ENCODE measurements around the gene GLIS1. TPM values are rescaled to one million over a fixed set of nuclear protein-coding genes. Genes with fewer than 3 reads are reported as not detected.

Gene GLIS1
- total RNA-seq, 1 donor from 2014 or later = 1.6 TPM

GRCh38 chr1:53642215-53642555 is 96.8 kb downstream of the GLIS1 start:
- Mint-ChIP-seq H3K36me3 (no peaks in the 10 kb centered on the region), H3K27me3 (ENCODE audit: low read depth) (peaks cover 6% of the 10 kb centered on the region), H3K4me1 (peaks cover 16% of the 10 kb centered on the region), H3K27ac (no peak overlapping the region), H3K9me3 (no peaks in the 10 kb centered on the region), H3K4me3 (no peak overlapping the region)
- peak in 1 of 2 experiments; percentile 3 for DNase-seq (ENCODE audit: low spot score in 2 of 2, unreplicated experiment in 2 of 2)
- no peak for TF ChIP-seq CTCF (IDR thresholded peaks at IDR 0.05; ENCODE audit: unreplicated experiment)

- Mint-ChIP-seq H3K4me3 (no peak overlapping the region), H3K4me1 (peaks cover 16% of the 10 kb centered on the region), H3K27ac (no peak overlapping the region), H3K9me3 (no peaks in the 10 kb centered on the region), H3K36me3 (no peaks in the 10 kb centered on the region), H3K27me3 (ENCODE audit: low read depth) (peaks cover 4% of the 10 kb centered on the region)
- no peak for TF ChIP-seq CTCF (IDR thresholded peaks at IDR 0.05; ENCODE audit: unreplicated experiment)
- peak in 1 of 2 experiments; percentile 8 for DNase-seq (ENCODE audit: low spot score in 2 of 2, unreplicated experiment in 2 of 2)
Measured at GRCh38 chr1:53641481-53642214, 97.3 kb downstream of the GLIS1 start.

- peak in 1 of 2 experiments; percentile 1 for DNase-seq (ENCODE audit: low spot score in 2 of 2, unreplicated experiment in 2 of 2)
- Mint-ChIP-seq H3K4me3 (no peak overlapping the region), H3K4me1 (peaks cover 16% of the 10 kb centered on the region), H3K27me3 (ENCODE audit: low read depth) (no peaks in the 10 kb centered on the region), H3K36me3 (no peaks in the 10 kb centered on the region), H3K9me3 (no peaks in the 10 kb centered on the region), H3K27ac (no peak overlapping the region)
- no peak for TF ChIP-seq CTCF (IDR thresholded peaks at IDR 0.05; ENCODE audit: unreplicated experiment)
Measured at GRCh38 chr1:53640701-53641075, 98.3 kb downstream of the GLIS1 start.

- no peak overlapping the region for H3K27ac Mint-ChIP-seq
- no peaks in the 10 kb centered on the region for H3K27me3 Mint-ChIP-seq (ENCODE audit: low read depth)
- H3K36me3 Mint-ChIP-seq = no peaks in the 10 kb centered on the region
Measured at GRCh38 chr1:53639996-53640700, 98.8 kb downstream of the GLIS1 start.

GRCh38 chr1:53639251-53639763 is 99.7 kb downstream of the GLIS1 start:
- no peak for TF ChIP-seq CTCF (IDR thresholded peaks at IDR 0.05; ENCODE audit: unreplicated experiment)
- no peak overlapping the region for H3K27ac Mint-ChIP-seq
- peak in 1 of 2 experiments; percentile 6 for DNase-seq (ENCODE audit: low spot score in 2 of 2, unreplicated experiment in 2 of 2)
- no peaks in the 10 kb centered on the region for H3K9me3 Mint-ChIP-seq
- no peak overlapping the region for H3K4me3 Mint-ChIP-seq
- H3K27me3 Mint-ChIP-seq (ENCODE audit: low read depth) = no peaks in the 10 kb centered on the region
- H3K36me3 Mint-ChIP-seq = no peaks in the 10 kb centered on the region
- H3K4me1 Mint-ChIP-seq = peaks cover 16% of the 10 kb centered on the region

More at GRCh38 chr1:53639996-53640700, 98.8 kb downstream of the GLIS1 start:
- no peak overlapping the region for H3K4me3 Mint-ChIP-seq
- H3K4me1 Mint-ChIP-seq = peaks cover 16% of the 10 kb centered on the region
- no peaks in the 10 kb centered on the region for H3K9me3 Mint-ChIP-seq
- peak in 1 of 2 experiments; percentile 6 for DNase-seq (ENCODE audit: low spot score in 2 of 2, unreplicated experiment in 2 of 2)
- no peak for TF ChIP-seq CTCF (IDR thresholded peaks at IDR 0.05; ENCODE audit: unreplicated experiment)

Data from mesothelial cell of epicardium (in vitro differentiated cells).